HG02973 (cell line): Measurements from ENCODE around the gene ISX.
"Not testable (repeated sequence)": the region's sequence is repeated elsewhere in the genome, so short reads cannot be mapped to it uniquely, and the experiment has no call there.

Experiments used
- ATAC-seq: cut with Tn5 transposase; IDR thresholded peaks from one replicate; pipeline ENCODE4 v1.9.1; 2021; ENCODE audit warnings: moderate library complexity; ENCODE audit not compliant: unreplicated experiment

The ISX gene

DNA sequence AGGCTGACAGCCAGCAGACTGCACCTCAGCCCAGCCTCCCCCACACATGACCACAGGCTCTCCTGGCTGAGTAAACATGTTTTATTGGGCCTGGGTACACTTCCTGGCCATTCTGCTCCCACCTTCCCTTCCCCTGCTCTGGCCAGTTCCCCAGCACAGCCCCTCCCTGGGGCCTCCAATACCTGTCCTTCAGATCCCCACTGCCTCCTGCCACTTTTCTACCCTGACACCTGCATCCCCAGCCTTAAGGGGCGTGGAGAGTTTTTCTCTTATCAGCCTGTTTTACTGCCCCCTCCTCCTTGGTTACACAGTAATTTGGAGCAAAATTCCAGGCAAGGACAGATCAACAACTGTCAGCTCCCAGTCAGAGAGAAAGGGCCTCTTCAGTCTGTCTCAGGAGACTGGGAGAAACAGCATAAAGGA, at the start of gene ISX:
TSS of gene ISX (plus strand) at position 363 of the 423 bp plus-strand sequence. CDS start 930 bp downstream, outside the sequence.
- no peak for ATAC-seq

DNA sequence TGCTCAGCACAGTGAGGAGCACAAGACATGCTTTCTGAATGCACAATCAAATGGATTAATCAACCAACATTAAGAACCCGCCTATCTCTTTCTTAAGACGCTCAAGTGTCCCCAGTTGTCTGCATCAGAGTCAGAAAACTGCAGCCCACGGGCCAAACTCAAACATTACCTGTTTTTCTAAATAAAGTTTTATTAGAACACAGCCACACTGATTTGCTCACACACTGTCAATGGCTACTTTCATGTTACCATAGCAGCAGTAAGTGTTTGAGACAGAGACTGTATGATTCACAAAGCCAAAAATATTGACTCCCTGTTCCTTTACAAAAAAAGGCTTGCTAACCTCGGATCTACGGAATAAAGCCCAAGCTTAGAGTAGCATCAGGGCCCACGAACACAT, 49.0 kb upstream of the ISX start:
- no peak for ATAC-seq

GRCh38 chr22:35018995-35019394, 47.0 kb upstream of the ISX start:
- no peak for ATAC-seq

- no peak for ATAC-seq
Measured at GRCh38 chr22:35020517-35020916, 45.4 kb upstream of the ISX start.

GRCh38 chr22:35021161-35021560, 44.8 kb upstream of the ISX start:
- ATAC-seq = no peak

GRCh38 chr22:35022291-35022690, 43.7 kb upstream of the ISX start:
- no peak for ATAC-seq

DNA sequence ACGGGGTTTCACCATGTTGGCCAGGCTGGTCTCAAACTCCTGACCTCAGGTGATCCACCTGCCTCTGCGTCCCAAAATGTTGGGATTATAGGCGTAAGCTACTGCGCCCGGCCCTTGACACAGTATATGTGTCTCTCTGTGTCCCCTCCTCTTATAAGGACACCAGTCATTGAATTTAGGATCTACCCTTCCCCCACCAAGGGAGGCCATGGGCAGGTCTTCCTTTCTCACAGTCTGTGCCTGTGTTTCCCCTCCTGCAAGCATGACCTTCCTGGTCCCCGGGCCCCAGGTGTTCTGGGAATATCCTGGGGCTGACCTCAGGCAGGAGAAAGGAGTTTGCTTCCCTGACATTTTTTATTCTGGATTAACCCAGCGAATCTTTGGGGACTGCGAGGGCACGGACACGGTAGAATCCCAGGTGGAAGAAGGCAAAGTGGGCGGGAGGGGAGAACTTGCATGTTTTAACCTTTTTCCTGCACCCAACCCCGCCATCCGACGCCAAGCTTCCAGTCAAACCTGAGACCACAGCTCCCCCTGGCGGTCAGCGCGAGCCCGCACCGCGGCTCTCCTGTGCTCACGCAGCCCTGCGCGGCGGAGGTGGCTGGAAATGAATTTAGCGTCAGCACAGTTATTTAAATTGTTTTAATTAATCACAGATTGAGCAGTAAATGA, 42.1 kb upstream of the ISX start:
- ATAC-seq = no peak

- ATAC-seq = no peak
Measured at GRCh38 chr22:35024364-35024692, 41.6 kb upstream of the ISX start.

GRCh38 chr22:35030112-35030511, 35.8 kb upstream of the ISX start:
- not testable (repeated sequence) for ATAC-seq

DNA sequence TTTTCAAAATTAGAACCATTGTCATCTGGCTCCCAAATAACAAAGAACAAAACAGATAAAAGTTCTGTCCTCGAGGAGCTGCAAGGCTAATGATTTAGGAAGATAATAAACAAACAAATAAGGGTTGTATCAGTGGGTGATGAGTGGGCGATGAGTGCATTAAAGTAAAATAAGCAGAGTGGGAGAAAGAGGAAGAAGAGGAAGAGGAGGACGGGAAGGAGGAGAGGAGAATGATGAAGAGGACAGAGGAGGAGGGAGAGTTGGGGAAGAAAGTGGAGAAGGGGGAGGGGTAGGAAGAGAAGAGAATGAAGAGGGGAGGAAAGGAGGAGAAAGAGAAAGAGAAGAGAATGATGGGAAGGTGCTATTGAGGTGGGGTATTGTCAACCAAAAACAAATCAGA, 33.4 kb upstream of the ISX start:
- ATAC-seq = no peak

GRCh38 chr22:35033635-35034296, 32.2 kb upstream of the ISX start:
- ATAC-seq = no peak

GRCh38 chr22:35034963-35035362, 31.0 kb upstream of the ISX start:
- ATAC-seq = no peak

DNA sequence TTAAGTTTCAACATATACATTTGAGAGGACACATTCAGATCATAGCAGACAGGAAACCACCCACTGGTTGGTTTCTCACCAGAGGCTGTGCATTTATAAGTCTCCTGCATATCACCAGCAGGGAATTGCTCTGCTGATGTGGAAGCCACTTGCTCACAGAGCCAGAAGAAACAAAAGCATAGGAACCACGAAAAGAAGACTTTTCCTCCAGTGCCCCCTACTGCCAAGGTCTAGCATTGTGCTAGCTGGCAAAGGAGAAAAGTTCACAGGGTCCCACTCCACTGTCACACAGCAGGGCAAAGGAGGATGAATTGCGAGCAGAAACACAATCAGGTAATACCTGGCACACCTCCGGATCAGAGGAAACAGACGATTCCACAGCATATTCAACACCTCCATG, 28.9 kb upstream of the ISX start:
- ATAC-seq = no peak

- ATAC-seq = no peak
Measured at GRCh38 chr22:35039625-35040024, 26.3 kb upstream of the ISX start.

- no peak for ATAC-seq
Measured at GRCh38 chr22:35043252-35043933, 22.6 kb upstream of the ISX start.

- ATAC-seq = no peak
Measured at GRCh38 chr22:35043934-35044319, 22.0 kb upstream of the ISX start.

DNA sequence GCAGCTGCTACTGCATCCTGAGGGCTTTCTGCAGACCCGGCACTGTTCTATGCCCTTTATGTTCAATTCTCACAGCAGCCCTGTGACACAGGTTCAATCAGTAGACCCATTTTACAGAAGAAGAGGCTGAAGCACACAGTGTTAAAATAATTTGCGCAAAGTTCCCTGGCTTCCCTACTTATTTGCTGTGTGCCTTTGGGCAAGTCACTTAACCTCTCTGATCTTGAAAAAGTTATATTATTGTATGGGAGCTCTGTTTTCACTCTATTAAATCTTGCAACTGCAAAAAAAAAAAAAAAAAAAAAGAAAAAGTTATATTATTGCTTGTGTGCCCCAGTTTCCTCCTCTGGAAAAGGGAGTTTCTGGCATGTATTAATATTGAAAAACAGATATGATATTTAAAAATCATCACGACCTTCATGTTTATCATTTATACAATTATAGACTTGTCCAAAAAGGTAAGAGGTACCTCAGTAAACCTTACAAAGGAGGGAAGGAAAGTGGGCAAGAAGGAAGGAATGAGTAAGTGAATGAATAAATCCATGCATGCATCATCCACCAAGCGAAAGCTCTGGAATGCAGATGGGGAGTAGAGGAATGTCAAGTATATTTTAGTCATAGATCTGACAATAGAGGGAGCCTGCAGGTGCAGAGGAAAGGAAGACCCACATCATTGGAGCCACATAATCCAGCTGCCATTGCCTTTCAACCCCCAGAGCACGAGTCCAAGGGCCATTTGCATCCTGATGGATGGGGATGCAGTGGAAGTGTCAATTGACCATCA, 21.2 kb upstream of the ISX start:
- no peak for ATAC-seq

GRCh38 chr22:35045451-35045850, 20.5 kb upstream of the ISX start:
- ATAC-seq = no peak

DNA sequence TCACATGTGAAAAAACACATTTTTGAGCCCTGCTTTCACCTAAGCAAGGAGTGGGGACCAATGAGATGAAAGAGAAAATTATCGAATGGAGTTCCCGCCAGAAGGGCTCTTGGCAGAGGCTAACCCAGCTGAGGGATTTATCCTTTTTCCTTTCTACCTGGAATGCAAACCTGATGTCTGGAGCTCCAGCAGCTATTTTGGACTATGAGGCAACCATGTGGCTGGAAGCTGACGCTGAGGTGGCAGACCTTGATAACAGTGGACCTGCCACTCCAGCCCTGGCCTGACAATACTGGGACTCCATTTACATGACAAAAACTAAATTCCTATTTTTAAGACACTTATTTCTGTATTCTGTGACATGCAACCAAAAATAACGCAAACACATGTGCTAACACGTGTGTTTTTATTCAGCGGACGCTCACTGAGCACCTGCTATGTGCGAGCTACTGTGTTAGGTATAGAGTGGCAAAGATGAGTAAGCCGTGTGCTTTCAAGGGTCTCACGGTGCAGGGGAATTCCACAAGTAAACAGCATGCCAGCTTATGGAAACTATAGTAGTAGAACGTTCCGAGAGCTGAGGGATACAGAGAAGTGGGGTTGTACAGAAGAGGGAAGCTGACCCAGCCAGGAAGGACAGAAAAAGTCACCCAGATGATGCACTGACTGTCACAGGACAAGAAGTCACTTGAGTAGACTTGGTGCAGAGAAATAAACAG, 19.1 kb upstream of the ISX start:
- ATAC-seq = no peak

DNA sequence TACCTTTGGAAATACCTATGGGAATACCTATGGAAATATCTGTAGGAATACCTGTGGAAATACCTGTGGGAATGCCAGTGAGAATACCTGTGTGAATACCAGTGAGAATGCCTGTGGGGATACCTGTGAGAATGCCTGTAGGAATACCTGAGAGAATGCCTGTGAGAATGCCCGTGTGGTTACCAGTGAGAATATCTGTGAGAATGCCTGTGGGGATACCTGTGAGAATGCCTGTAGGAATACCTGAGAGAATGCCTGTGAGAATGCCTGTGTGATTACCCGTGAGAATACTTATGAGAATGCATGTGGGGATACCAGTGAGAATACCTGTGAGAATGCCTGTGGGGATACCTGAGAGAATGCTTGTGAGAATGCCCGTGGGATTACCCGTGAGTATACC, 15.9 kb upstream of the ISX start:
- ATAC-seq = not testable (repeated sequence)

DNA sequence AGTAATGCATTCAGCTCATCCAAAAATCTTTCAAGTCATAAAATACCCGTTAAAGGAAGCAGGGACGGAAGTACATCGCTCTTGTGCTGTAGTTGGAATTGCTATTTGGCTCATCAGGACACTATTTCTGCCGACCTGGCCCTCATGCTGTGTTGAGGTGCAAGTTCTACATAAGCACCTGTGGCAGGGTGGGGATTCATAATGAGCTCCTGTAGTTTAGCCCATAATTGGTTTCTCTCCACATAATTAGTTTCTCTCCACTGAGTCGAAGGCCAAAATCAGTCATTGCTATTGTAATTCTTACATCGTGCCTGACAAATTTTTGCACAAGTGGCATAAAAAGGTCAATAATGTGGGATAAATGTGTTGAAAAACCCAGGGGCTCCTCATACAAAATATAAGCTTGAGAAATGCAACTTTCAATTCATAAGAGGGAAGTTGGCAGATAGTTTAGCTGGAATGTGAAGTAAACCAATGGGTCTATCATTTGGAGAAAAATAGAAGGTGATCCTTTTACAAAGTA, 14.9 kb upstream of the ISX start:
- ATAC-seq = no peak
